ENCODE results near the gene LDHB.

The LDHB gene
- total RNA-seq = 5.6 to 48.5 (median 23.0) reads per million in 9 experiments

GRCh38 chr12:21657326-21658077, at the start of gene LDHB:
LDHB (minus strand) TSS chr12:21657842; CDS start chr12:21654671, 3,171 bp downstream.
- Mint-ChIP-seq H3K36me3 (ENCODE audit: insufficient read depth) (peaks cover 45% of the 10 kb centered on the region), H3K9me3 (no peaks in the 10 kb centered on the region), H3K4me3 (peak within 1 kb of the TSS; percentile 94 to 95), H3K4me1 (ENCODE audit: low read depth in 2 of 2) (peaks cover 39 to 43% of the 10 kb centered on the region in 2 donors), H3K27ac (peak within 1 kb of the TSS; percentile 92 to 95), H3K27me3 (no peaks in the 10 kb centered on the region)
- ATAC-seq (replicated peaks) = peak; percentile 92
- peak; percentile 84 to 87 (median 85) for DNase-seq

GRCh38 chr12:21704847-21705246, 47.2 kb upstream of the LDHB start:
- Mint-ChIP-seq H3K27me3 (peaks cover 11 to 14% of the 10 kb centered on the region in 2 donors), H3K27ac (no peak overlapping the region), H3K9me3 (no peaks in the 10 kb centered on the region), H3K4me3 (no peak overlapping the region), H3K36me3 (ENCODE audit: insufficient read depth) (no peaks in the 10 kb centered on the region), H3K4me1 (ENCODE audit: low read depth in 2 of 2) (peaks cover 0 to 2% of the 10 kb centered on the region in 2 donors)
- no peak for ATAC-seq (replicated peaks)
- DNase-seq = no peak

- Mint-ChIP-seq H3K27me3 (no peaks in the 10 kb centered on the region), H3K9me3 (no peaks in the 10 kb centered on the region), H3K36me3 (ENCODE audit: insufficient read depth) (no peaks in the 10 kb centered on the region), H3K27ac (no peak overlapping the region), H3K4me3 (no peak overlapping the region), H3K4me1 (ENCODE audit: low read depth in 2 of 2) (peaks cover 0 to 3% of the 10 kb centered on the region in 2 donors)
- ATAC-seq (replicated peaks) (no peak), DNase-seq (no peak)
Measured at GRCh38 chr12:21699851-21700250, 42.2 kb upstream of the LDHB start.

GRCh38 chr12:21697904-21698630, 40.4 kb upstream of the LDHB start:
- H3K36me3 Mint-ChIP-seq (ENCODE audit: insufficient read depth) = no peaks in the 10 kb centered on the region
- ATAC-seq (replicated peaks) = no peak
- H3K4me3 Mint-ChIP-seq = peak overlapping the region in 1 of 2 donors; percentile 46
- peaks cover 0 to 3% of the 10 kb centered on the region in 2 donors for H3K4me1 Mint-ChIP-seq (ENCODE audit: low read depth in 2 of 2)
- DNase-seq = no peak
- H3K27ac Mint-ChIP-seq = no peak overlapping the region
- H3K9me3 Mint-ChIP-seq = no peaks in the 10 kb centered on the region
- no peaks in the 10 kb centered on the region for H3K27me3 Mint-ChIP-seq

- H3K4me3 Mint-ChIP-seq = no peak overlapping the region
- no peaks in the 10 kb centered on the region for H3K27me3 Mint-ChIP-seq
- H3K36me3 Mint-ChIP-seq (ENCODE audit: insufficient read depth) = no peaks in the 10 kb centered on the region
- DNase-seq (no peak), ATAC-seq (replicated peaks) (no peak)
- H3K27ac Mint-ChIP-seq = no peak overlapping the region
- peaks cover 1 to 3% of the 10 kb centered on the region in 2 donors for H3K4me1 Mint-ChIP-seq (ENCODE audit: low read depth in 2 of 2)
- H3K9me3 Mint-ChIP-seq = no peaks in the 10 kb centered on the region
Measured at GRCh38 chr12:21696625-21697024, 39.0 kb upstream of the LDHB start.

GRCh38 chr12:21695986-21696385, 38.3 kb upstream of the LDHB start:
- H3K36me3 Mint-ChIP-seq (ENCODE audit: insufficient read depth) = no peaks in the 10 kb centered on the region
- ATAC-seq (replicated peaks) (no peak), DNase-seq (no peak)
- no peaks in the 10 kb centered on the region for H3K27me3 Mint-ChIP-seq
- no peak overlapping the region for H3K4me3 Mint-ChIP-seq
- no peak overlapping the region for H3K27ac Mint-ChIP-seq
- H3K9me3 Mint-ChIP-seq = no peaks in the 10 kb centered on the region
- H3K4me1 Mint-ChIP-seq (ENCODE audit: low read depth in 2 of 2) = peaks cover 3% of the 10 kb centered on the region in 2 donors

- H3K36me3 Mint-ChIP-seq (ENCODE audit: insufficient read depth) = no peaks in the 10 kb centered on the region
- H3K27me3 Mint-ChIP-seq = no peaks in the 10 kb centered on the region
- H3K9me3 Mint-ChIP-seq = no peaks in the 10 kb centered on the region
- H3K27ac Mint-ChIP-seq = no peak overlapping the region
- H3K4me1 Mint-ChIP-seq (ENCODE audit: low read depth in 2 of 2) = peaks cover 8 to 10% of the 10 kb centered on the region in 2 donors
- no peak for DNase-seq
- ATAC-seq (replicated peaks) = no peak
- no peak overlapping the region for H3K4me3 Mint-ChIP-seq
Measured at GRCh38 chr12:21694660-21695059, 37.0 kb upstream of the LDHB start.

GRCh38 chr12:21691515-21691914, 33.9 kb upstream of the LDHB start:
- no peak for ATAC-seq (replicated peaks)
- H3K4me3 Mint-ChIP-seq = no peak overlapping the region
- peaks cover 3 to 7% of the 10 kb centered on the region in 2 donors for H3K9me3 Mint-ChIP-seq
- H3K4me1 Mint-ChIP-seq (ENCODE audit: low read depth in 2 of 2) = peaks cover 6 to 8% of the 10 kb centered on the region in 2 donors
- peak overlapping the region in 1 of 2 donors; percentile 33 for H3K27ac Mint-ChIP-seq
- no peak for DNase-seq
- peaks cover 0 to 13% of the 10 kb centered on the region in 2 donors for H3K27me3 Mint-ChIP-seq
- no peaks in the 10 kb centered on the region for H3K36me3 Mint-ChIP-seq (ENCODE audit: insufficient read depth)

GRCh38 chr12:21690704-21691368, 33.2 kb upstream of the LDHB start:
- H3K27me3 Mint-ChIP-seq = peaks cover 0 to 13% of the 10 kb centered on the region in 2 donors
- H3K9me3 Mint-ChIP-seq = peaks cover 3 to 7% of the 10 kb centered on the region in 2 donors
- H3K4me3 Mint-ChIP-seq = peak overlapping the region in 1 of 2 donors; percentile 0
- ATAC-seq (replicated peaks) = peak; percentile 39
- no peak for DNase-seq
- peaks cover 6 to 8% of the 10 kb centered on the region in 2 donors for H3K4me1 Mint-ChIP-seq (ENCODE audit: low read depth in 2 of 2)
- H3K36me3 Mint-ChIP-seq (ENCODE audit: insufficient read depth) = no peaks in the 10 kb centered on the region
- H3K27ac Mint-ChIP-seq = peak overlapping the region in 1 of 2 donors; percentile 33

GRCh38 chr12:21683115-21683514, 25.5 kb upstream of the LDHB start:
- H3K27me3 Mint-ChIP-seq = peaks cover 0 to 8% of the 10 kb centered on the region in 2 donors
- ATAC-seq (replicated peaks) (no peak), DNase-seq (no peak)
- H3K9me3 Mint-ChIP-seq = peaks cover 0 to 1% of the 10 kb centered on the region in 2 donors
- no peak overlapping the region for H3K4me3 Mint-ChIP-seq
- H3K27ac Mint-ChIP-seq = no peak overlapping the region
- H3K36me3 Mint-ChIP-seq (ENCODE audit: insufficient read depth) = no peaks in the 10 kb centered on the region
- H3K4me1 Mint-ChIP-seq (ENCODE audit: low read depth in 2 of 2) = peaks cover 0 to 3% of the 10 kb centered on the region in 2 donors

GRCh38 chr12:21678959-21679358, 21.3 kb upstream of the LDHB start:
- H3K9me3 Mint-ChIP-seq = no peaks in the 10 kb centered on the region
- H3K4me1 Mint-ChIP-seq (ENCODE audit: low read depth in 2 of 2) = peaks cover 6 to 8% of the 10 kb centered on the region in 2 donors
- H3K27ac Mint-ChIP-seq = no peak overlapping the region
- H3K36me3 Mint-ChIP-seq (ENCODE audit: insufficient read depth) = peaks cover 4% of the 10 kb centered on the region
- no peak for DNase-seq
- no peak for ATAC-seq (replicated peaks)
- H3K4me3 Mint-ChIP-seq = no peak overlapping the region
- H3K27me3 Mint-ChIP-seq = peaks cover 6 to 8% of the 10 kb centered on the region in 2 donors

- Mint-ChIP-seq H3K27me3 (peaks cover 6 to 8% of the 10 kb centered on the region in 2 donors), H3K27ac (peak overlapping the region; percentile 6 to 16), H3K4me3 (peak overlapping the region in 1 of 2 donors; percentile 4), H3K4me1 (ENCODE audit: low read depth in 2 of 2) (peaks cover 6 to 8% of the 10 kb centered on the region in 2 donors), H3K36me3 (ENCODE audit: insufficient read depth) (peaks cover 4% of the 10 kb centered on the region), H3K9me3 (no peaks in the 10 kb centered on the region)
- no peak for ATAC-seq (replicated peaks)
- no peak for DNase-seq
Measured at GRCh38 chr12:21677622-21678277, 20.1 kb upstream of the LDHB start.

- H3K27me3 Mint-ChIP-seq = peaks cover 8% of the 10 kb centered on the region in 2 donors
- ATAC-seq (replicated peaks) (no peak), DNase-seq (no peak)
- peak overlapping the region in 1 of 2 donors; percentile 16 for H3K27ac Mint-ChIP-seq
- peaks cover 4% of the 10 kb centered on the region for H3K36me3 Mint-ChIP-seq (ENCODE audit: insufficient read depth)
- peak overlapping the region in 1 of 2 donors; percentile 33 for H3K4me3 Mint-ChIP-seq
- peaks cover 6 to 8% of the 10 kb centered on the region in 2 donors for H3K4me1 Mint-ChIP-seq (ENCODE audit: low read depth in 2 of 2)
- H3K9me3 Mint-ChIP-seq = no peaks in the 10 kb centered on the region
Measured at GRCh38 chr12:21677204-21677603, 19.6 kb upstream of the LDHB start.

All from effector memory CD8-positive, alpha-beta T cell (primary cell).